Endothelial cell of umbilical vein (primary cell): ENCODE results near the gene TRIM27. TPM values are rescaled to one million over a fixed set of nuclear protein-coding genes. Genes with fewer than 3 reads are reported as not detected.
"Not testable (repeated sequence)": the region's sequence is repeated elsewhere in the genome, so short reads cannot be mapped to it uniquely, and the experiment has no call there.

Experiments
- BruUV-seq: library from RNA; stranded (reverse); fragments of 400-500 nt; replicated peaks from 2 replicates; lab custom pipeline; 2021; lab: Mats Ljungman, UMichigan
- CTCF ChIA-PET: fragments of 300-600, 350-600 bp; sonication (Branson Sonifier 250); formaldehyde crosslinking; loops from one replicate; lab custom pipeline; 2021; ENCODE audit warnings: antibody characterized with exemption, inconsistent platforms; lab: Charles Lee
- POLR2A ChIA-PET: fragments of 300-600, 350-600 bp; sonication (Branson Sonifier 250); formaldehyde crosslinking; loops from one replicate; lab custom pipeline; 2021; ENCODE audit warnings: antibody characterized with exemption, inconsistent platforms; lab: Charles Lee
- DNase-seq: peaks from one replicate; pipeline ENCODE4 v3.0.0-alpha.2; 2011; ENCODE audit warnings: low read depth, low spot score
- FAIRE-seq: peaks from 2 replicates; lab custom pipeline; 2011; peaks lifted over from hg19 to GRCh38; lab: Jason Lieb, UNC
- H2AFZ ChIP-seq: 2 replicates; pipeline ENCODE4 v1.6.0; 2012; ENCODE audit warnings: low read depth, low read length, control low read depth, inconsistent platforms
- H3K27ac ChIP-seq: 2 replicates; pipeline ENCODE4 v1.5.1; 2011; ENCODE audit warnings: low read depth, mild to moderate bottlenecking, control low read depth, low read length, moderate library complexity; ENCODE audit not compliant: insufficient read depth
- H3K27me3 ChIP-seq, 2 experiments: 2 replicates each; pipeline versions ENCODE4 v1.6.0 to v1.6.1; 2011; ENCODE audit warnings: low read length in 2 of 2, mixed read lengths in 1 of 2; ENCODE audit not compliant: control insufficient read depth in 2 of 2, insufficient read depth in 2 of 2
- H3K36me3 ChIP-seq, 2 experiments: 2 replicates in 1 of 2; 3 replicates in 1 of 2; pipeline ENCODE4 v1.5.1; 2011; ENCODE audit warnings: low read length in 2 of 2, mild to moderate bottlenecking in 1 of 2, moderate library complexity in 1 of 2; ENCODE audit not compliant: control insufficient read depth in 2 of 2, insufficient read depth in 2 of 2; ENCODE audit errors: extremely low read depth in 1 of 2
- H3K4me1 ChIP-seq: 3 replicates; pipeline ENCODE4 v1.5.1; 2011; ENCODE audit warnings: mild to moderate bottlenecking, low read length; ENCODE audit not compliant: control insufficient read depth, insufficient read depth; ENCODE audit errors: extremely low read depth
- H3K4me2 ChIP-seq: 2 replicates; pipeline ENCODE4 v1.6.1; 2011; ENCODE audit warnings: low read length, control low read depth, mixed read lengths; ENCODE audit not compliant: insufficient read depth
- H3K4me3 ChIP-seq, 3 experiments: fragments of 200-600 bp in 1 of 3; sonication (generic), shearing (Covaris generic) in 1 of 3; replicated peaks in 1 of 3; 2 replicates each; pipeline ENCODE4 v1.5.1; 2011 to 2016; ENCODE audit warnings: control low read depth in 3 of 3, low read length in 3 of 3, mild to moderate bottlenecking in 2 of 3, inconsistent platforms in 1 of 3, low read depth in 1 of 3, moderate library complexity in 1 of 3; ENCODE audit not compliant: insufficient read depth in 1 of 3
- H3K79me2 ChIP-seq: 2 replicates; pipeline ENCODE4 v1.6.0; 2012; ENCODE audit warnings: low read length, inconsistent platforms; ENCODE audit not compliant: control insufficient read depth, insufficient read depth
- H3K9ac ChIP-seq: replicated peaks from 2 replicates; pipeline ENCODE3; 2011; ENCODE audit warnings: low read length, control low read depth; ENCODE audit not compliant: insufficient read depth; ENCODE audit errors: extremely low read depth
- H3K9me1 ChIP-seq: replicated peaks from 3 replicates; pipeline ENCODE4 v1.6.0; 2011; ENCODE audit warnings: mild to moderate bottlenecking, low read length; ENCODE audit not compliant: control insufficient read depth, insufficient read depth; ENCODE audit errors: extremely low read depth
- H3K9me3 ChIP-seq: replicated peaks from 2 replicates; pipeline ENCODE4 v1.5.1; 2012; ENCODE audit warnings: low read length, inconsistent platforms; ENCODE audit not compliant: control insufficient read depth, insufficient read depth
- H4K20me1 ChIP-seq: replicated peaks from 2 replicates; pipeline ENCODE3; 2011; ENCODE audit warnings: mild to moderate bottlenecking, low read length; ENCODE audit not compliant: control insufficient read depth, insufficient read depth; ENCODE audit errors: extremely low read depth
- EZH2 ChIP-seq: IDR thresholded peaks from 2 replicates; pipeline ENCODE4 v1.6.1; 2012; ENCODE audit warnings: borderline replicate concordance, low read depth, mild to moderate bottlenecking, moderate library complexity, low read length, inconsistent platforms; ENCODE audit not compliant: severe bottlenecking
- dilution Hi-C: fragments of 300-500 bp; cut with MboI; formaldehyde crosslinking; loops from one replicate; pipeline ENCODE4 v1.15.0; 2019; ENCODE audit warnings: low sequenced_read_pairs; ENCODE audit not compliant: extremely low pct_ligation_motif_present
- intact Hi-C: fragments of 100-400 bp; cut with micrococcal nuclease; formaldehyde crosslinking; loops from one replicate; pipeline ENCODE4 v1.10.0; 2022
- polyA plus RNA-seq, 4 experiments: library from polyadenylated mRNA; depleted of rRNA in 3 of 4; stranded (reverse) in 3 of 4; unstranded in 1 of 4; fragments of >200 nt; gene quantifications; 2 replicates each; pipeline versions ENCODE4 v1.2.1 to v1.2.3, GENCODE V29; 2011 to 2012; ENCODE audit warnings: missing spikeins in 1 of 4
- total RNA-seq: library from RNA; stranded (reverse); gene quantifications from 2 replicates; pipeline ENCODE4 v1.2.3, GENCODE V29; 2021

Gene TRIM27
- total and polyA plus RNA-seq, 2 donors (not counting 3 experiments of a cell fraction or from before 2014, with no cell fraction given): 67.1 to 69.2 TPM

GRCh38 chr6:28960846-28961500 is 37.2 kb upstream of the TRIM27 start:
- dilution Hi-C loops (no loop called here), intact Hi-C loops (no loop called here)
- no peak overlapping the region for H3K9ac ChIP-seq
- ChIA-PET CTCF (no interaction called here), POLR2A (no interaction called here)
- no peaks in the 10 kb centered on the region for H3K9me1 ChIP-seq
- no peak overlapping the region for H3K4me2 ChIP-seq
- no peak overlapping the region for H3K4me3 ChIP-seq
- no peaks in the 10 kb centered on the region for H3K4me1 ChIP-seq
- FAIRE-seq (no peak), DNase-seq (no peak)
- no peaks in the 10 kb centered on the region for H3K9me3 ChIP-seq
- no peaks in the 10 kb centered on the region for H3K79me2 ChIP-seq
- peaks cover 0 to 10% of the 10 kb centered on the region in 2 experiments for H3K27me3 ChIP-seq
- no peak overlapping the region for H2AFZ ChIP-seq
- H4K20me1 ChIP-seq: no peaks in the 10 kb centered on the region
- no peak for TF ChIP-seq EZH2
- BruUV-seq: no TSS peak
- H3K36me3 ChIP-seq: no peaks in the 10 kb centered on the region
- H3K27ac ChIP-seq: no peak overlapping the region

- H3K27me3 ChIP-seq: peaks cover 0 to 16% of the 10 kb centered on the region in 2 experiments
- H2AFZ ChIP-seq, FAIRE-seq, H3K27ac ChIP-seq, H3K9ac ChIP-seq, H3K36me3 ChIP-seq, DNase-seq, H3K4me2 ChIP-seq, dilution Hi-C loops, H3K4me1 ChIP-seq, H3K9me3 ChIP-seq, H3K4me3 ChIP-seq, intact Hi-C loops, BruUV-seq, H4K20me1 ChIP-seq, POLR2A ChIA-PET, H3K9me1 ChIP-seq, H3K79me2 ChIP-seq: not testable (repeated sequence)
- CTCF ChIA-PET: interaction anchor here (0.8 kb wide), 1 partner anchor 17 kb away, joined by 3 read pairs; no protein-coding TSS in a partner anchor
Measured at GRCh38 chr6:28958561-28959243, 34.9 kb upstream of the TRIM27 start.

GRCh38 chr6:28957795-28958314 is 34.1 kb upstream of the TRIM27 start:
- H3K27ac ChIP-seq, H3K79me2 ChIP-seq, DNase-seq, H2AFZ ChIP-seq, H3K9me3 ChIP-seq, BruUV-seq, dilution Hi-C loops, H3K4me3 ChIP-seq, POLR2A ChIA-PET, H3K36me3 ChIP-seq, H4K20me1 ChIP-seq, H3K4me1 ChIP-seq, H3K4me2 ChIP-seq, intact Hi-C loops, H3K9ac ChIP-seq, H3K9me1 ChIP-seq, FAIRE-seq: not testable (repeated sequence)
- CTCF ChIA-PET: interaction anchor here (0.8 kb wide), 1 partner anchor 18 kb away, joined by 3 read pairs; no protein-coding TSS in a partner anchor
- H3K27me3 ChIP-seq: peaks cover 0 to 16% of the 10 kb centered on the region in 2 experiments
